ENCODE results near the gene ZBTB24.

ZBTB24 gene

DNA sequence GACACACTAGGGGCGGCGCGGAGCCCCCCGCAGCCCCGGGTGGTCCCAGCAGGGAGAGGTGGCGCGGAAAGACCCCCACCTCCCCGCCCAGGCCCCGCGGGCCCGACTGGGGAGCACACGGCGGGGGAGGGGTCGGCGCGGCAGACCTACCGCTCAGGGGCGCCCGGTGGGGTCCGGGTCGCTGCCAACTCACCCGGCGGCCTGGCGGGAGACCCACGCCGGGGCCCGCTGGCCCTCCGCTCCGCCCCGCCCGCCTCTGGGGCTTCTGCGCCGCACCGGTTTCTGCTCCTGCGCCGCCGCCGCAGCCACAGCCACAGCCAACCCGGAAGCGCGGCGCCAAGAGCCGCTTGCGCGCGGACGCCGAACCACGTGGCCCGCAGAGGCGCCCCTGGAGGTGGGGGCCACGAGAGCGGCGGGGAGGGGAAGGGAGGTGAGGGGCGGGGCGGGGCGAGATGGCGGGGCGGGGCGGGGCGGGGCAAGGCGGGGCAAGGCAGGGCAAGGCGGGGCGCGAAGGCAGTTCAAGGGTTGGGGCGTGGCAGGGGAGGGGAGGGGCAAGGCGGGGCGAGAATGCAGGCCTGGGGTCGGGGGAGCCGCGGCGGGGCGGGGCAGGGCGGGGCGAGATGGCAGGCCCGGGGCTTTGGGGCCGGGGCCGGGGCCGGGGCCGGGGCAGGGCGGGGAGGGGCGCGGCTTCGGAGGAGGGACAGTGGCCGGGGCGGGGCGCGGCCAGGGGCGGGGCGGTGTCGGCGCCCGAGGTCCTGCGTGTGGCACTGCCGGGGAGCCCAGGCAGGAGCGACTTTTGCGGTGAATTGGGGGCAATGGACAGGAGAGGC lies at the start of gene ZBTB24:
Gene ZBTB24 (minus strand): TSS at position 315 of the 830 bp plus-strand sequence. CDS start 1,193 bp downstream, outside the sequence.
- TF ChIP-seq, protein P1, sequence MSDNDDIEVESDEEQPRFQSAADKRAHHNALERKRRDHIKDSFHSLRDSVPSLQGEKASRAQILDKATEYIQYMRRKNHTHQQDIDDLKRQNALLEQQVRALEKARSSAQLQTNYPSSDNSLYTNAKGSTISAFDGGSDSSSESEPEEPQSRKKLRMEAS (IDR thresholded peaks at IDR 0.05; ENCODE audit: low read depth, low read length) = peak; percentile 97
- TF ChIP-seq MYC (IDR thresholded peaks at IDR 0.05; ENCODE audit: low read depth, low read length) = peak; percentile 88
- TF ChIP-seq, protein P2, sequence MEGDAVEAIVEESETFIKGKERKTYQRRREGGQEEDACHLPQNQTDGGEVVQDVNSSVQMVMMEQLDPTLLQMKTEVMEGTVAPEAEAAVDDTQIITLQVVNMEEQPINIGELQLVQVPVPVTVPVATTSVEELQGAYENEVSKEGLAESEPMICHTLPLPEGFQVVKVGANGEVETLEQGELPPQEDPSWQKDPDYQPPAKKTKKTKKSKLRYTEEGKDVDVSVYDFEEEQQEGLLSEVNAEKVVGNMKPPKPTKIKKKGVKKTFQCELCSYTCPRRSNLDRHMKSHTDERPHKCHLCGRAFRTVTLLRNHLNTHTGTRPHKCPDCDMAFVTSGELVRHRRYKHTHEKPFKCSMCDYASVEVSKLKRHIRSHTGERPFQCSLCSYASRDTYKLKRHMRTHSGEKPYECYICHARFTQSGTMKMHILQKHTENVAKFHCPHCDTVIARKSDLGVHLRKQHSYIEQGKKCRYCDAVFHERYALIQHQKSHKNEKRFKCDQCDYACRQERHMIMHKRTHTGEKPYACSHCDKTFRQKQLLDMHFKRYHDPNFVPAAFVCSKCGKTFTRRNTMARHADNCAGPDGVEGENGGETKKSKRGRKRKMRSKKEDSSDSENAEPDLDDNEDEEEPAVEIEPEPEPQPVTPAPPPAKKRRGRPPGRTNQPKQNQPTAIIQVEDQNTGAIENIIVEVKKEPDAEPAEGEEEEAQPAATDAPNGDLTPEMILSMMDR (IDR thresholded peaks at IDR 0.05; ENCODE audit: low read depth, low read length) = no peak
- peak; percentile 45 for TF ChIP-seq POLR2A (IDR thresholded peaks at IDR 0.05; ENCODE audit: extremely low read depth, insufficient read length)
- DNase-seq (ENCODE audit: low read depth) = peak; percentile 95
- H3K4me3 ChIP-seq (ENCODE audit: low read depth, low read length) = peak within 1 kb of the TSS; percentile 94

DNA sequence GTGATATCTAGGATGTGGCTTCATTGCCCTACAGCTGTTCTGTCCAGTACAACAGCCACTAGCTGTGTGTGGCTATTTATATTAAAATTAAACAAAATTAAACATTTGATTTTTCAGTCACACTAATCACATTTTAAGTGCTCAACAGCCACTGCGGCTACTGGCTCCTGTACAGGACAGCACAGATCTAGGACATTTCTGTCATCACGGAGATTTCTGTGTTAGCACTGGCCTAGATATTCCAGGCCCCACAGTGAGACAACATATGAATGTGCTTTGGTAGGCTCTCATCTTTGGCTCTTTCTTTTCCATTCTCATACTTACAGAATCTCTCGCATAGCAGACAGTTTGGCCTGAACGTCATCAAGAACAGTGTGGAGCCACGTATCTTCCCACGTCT lies 48.4 kb upstream of the ZBTB24 start:
- DNase-seq (ENCODE audit: low read depth) = no peak
- no peak for TF ChIP-seq MYC (IDR thresholded peaks at IDR 0.05; ENCODE audit: low read depth, low read length)
- no peak for TF ChIP-seq POLR2A (IDR thresholded peaks at IDR 0.05; ENCODE audit: extremely low read depth, insufficient read length)
- TF ChIP-seq, protein P2 (IDR thresholded peaks at IDR 0.05; ENCODE audit: low read depth, low read length) = no peak
- TF ChIP-seq, protein P1 (IDR thresholded peaks at IDR 0.05; ENCODE audit: low read depth, low read length) = no peak
- no peak overlapping the region for H3K4me3 ChIP-seq (ENCODE audit: low read depth, low read length)

DNA sequence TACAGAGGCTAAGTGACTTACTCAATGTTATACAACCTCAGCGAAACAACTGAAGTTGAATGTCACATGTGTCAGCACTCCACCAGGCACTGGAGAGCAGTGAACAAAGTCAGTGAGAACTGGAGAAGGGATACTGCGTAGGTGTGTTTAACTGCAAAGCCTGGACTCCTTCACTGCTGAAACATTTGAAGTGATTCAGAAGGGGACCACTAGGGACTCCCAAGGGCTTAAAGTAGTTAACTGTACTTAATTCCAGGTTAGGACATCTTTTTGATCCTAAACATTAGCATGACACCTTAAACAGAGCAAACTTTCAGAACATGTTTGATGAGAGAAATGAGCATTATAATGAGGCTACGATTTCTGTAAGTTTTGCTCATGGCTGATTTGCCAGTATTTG lies 45.0 kb upstream of the ZBTB24 start:
- peak; percentile 30 for DNase-seq (ENCODE audit: low read depth)
- TF ChIP-seq, protein P1 (IDR thresholded peaks at IDR 0.05; ENCODE audit: low read depth, low read length) = no peak
- TF ChIP-seq POLR2A (IDR thresholded peaks at IDR 0.05; ENCODE audit: extremely low read depth, insufficient read length) (no peak), MYC (IDR thresholded peaks at IDR 0.05; ENCODE audit: low read depth, low read length) (no peak)
- TF ChIP-seq, protein P2 (IDR thresholded peaks at IDR 0.05; ENCODE audit: low read depth, low read length) = peak; percentile 37
- no peak overlapping the region for H3K4me3 ChIP-seq (ENCODE audit: low read depth, low read length)

DNA sequence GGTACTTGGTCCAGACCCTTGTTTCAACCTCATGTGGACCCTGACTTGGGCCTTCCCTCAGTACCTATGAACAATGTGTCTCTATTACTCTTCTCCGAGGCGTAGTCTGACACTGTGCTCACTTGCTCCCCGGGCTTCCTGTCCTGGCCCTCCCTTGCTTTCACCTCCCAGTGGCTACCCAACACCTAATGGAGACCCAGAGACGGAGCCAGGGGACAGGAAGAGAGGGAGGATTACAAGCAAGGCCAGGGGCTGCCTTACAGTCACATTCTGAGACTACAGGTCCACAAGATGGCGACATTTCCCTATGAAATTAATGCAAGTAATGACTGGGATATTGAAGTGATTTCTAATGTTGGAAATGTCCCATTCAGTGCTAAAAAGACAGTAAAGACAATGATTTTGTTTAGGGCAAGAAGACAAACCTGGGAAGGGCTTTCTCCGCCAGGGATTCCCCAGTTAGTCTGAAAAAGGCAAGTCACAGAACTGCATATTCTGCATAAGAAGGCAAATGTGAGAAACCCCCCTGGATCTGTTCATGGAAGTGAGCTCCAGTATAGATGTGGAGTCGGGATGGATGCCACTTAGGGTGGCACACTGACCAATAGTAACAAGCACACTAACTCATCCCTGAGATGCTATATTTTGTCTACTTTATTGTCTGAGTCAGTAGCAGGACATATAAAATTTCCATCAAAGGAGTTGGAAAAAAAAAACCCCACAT lies 44.0 kb upstream of the ZBTB24 start:
- DNase-seq (ENCODE audit: low read depth) = peak; percentile 79
- no peak overlapping the region for H3K4me3 ChIP-seq (ENCODE audit: low read depth, low read length)
- TF ChIP-seq MYC (IDR thresholded peaks at IDR 0.05; ENCODE audit: low read depth, low read length) = no peak
- TF ChIP-seq, protein P2 (IDR thresholded peaks at IDR 0.05; ENCODE audit: low read depth, low read length) = peak; percentile 46

DNA sequence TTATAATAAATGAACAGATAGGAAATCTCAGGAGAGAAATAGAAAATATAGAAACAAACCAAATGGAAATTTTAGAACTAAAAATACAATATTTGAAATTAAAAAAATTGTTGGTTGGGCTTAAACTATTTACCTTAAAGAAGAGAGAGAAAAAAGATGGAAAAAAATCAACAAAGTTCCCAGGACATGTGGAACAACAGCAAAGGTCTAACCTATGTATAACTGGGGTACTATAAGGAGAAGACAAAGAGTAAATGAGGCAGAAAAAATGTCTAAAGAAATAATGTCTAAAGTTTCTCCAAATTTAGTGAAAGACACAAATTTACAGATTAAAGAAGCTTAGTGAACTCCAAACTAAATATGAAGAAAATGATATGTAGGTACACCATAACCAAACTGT lies 41.1 kb upstream of the ZBTB24 start:
- H3K4me3 ChIP-seq (ENCODE audit: low read depth, low read length) = no peak overlapping the region
- TF ChIP-seq MYC (IDR thresholded peaks at IDR 0.05; ENCODE audit: low read depth, low read length) = no peak
- TF ChIP-seq, protein P2 (IDR thresholded peaks at IDR 0.05; ENCODE audit: low read depth, low read length) = no peak
- no peak for TF ChIP-seq POLR2A (IDR thresholded peaks at IDR 0.05; ENCODE audit: extremely low read depth, insufficient read length)
- TF ChIP-seq, protein P1 (IDR thresholded peaks at IDR 0.05; ENCODE audit: low read depth, low read length) = no peak
- DNase-seq (ENCODE audit: low read depth) = no peak
